ENCODE data around the gene SHISA3.

The SHISA3 gene

GRCh38 chr4:42442601-42443000 is 45.3 kb downstream of the SHISA3 start:
- DNase-seq (ENCODE audit: low read depth in 4 of 4, low spot score in 1 of 4) = no peak

DNA sequence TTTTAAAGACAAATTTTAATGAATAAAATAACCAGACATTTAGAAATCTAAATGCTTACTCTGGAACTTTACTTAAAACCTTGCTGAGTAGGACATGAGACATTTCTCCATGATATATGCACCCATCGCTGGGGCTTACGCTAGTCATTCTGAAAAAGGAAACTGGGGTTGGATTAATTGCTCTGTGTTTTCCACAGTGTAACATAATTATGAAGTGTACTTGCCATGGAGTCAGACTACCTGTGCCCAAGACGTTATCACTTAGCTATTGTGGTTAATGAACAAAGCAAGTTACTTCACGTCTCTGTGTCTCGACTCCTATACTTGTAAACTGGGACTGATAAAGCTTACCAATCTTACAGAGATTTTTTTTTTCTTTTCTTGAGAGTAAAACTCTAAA is 47.8 kb downstream of the SHISA3 start:
- no peak for DNase-seq (ENCODE audit: low read depth in 4 of 4, low spot score in 1 of 4)

DNA sequence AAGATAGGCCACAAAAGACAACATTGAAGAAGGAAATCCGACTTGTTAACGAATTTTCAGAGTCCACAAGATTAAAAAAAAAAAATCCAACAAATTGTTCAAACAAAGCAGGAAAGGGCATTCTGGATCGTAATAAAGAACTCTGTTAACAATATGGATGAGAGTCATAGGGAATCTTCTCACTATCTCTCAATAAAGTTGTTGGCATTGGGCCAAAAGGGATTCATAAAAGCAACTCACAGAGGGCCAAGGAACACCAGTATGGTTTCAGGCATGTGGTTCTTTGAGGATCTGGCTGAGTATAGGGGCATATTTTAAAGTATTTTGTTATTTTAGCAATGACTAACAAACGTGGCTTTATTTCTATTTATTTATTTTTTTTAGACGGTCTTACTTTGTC is 49.5 kb downstream of the SHISA3 start:
- DNase-seq (ENCODE audit: low read depth in 4 of 4, low spot score in 1 of 4) = no peak

Measured in stimulated activated CD4-positive, alpha-beta T cell treated with anti-CD3 and anti-CD28 coated beads, Interleukin-1b, Interleukin-23, amount 100 ng/mL, for 24 hours (primary cell).